ENCODE measurements around the gene ADRA1B. TPM values are rescaled to one million over a fixed set of nuclear protein-coding genes. Genes with fewer than 3 reads are reported as not detected.

Gene ADRA1B
- total RNA-seq, 1 donor from 2014 or later, result 2.5 TPM

- no peaks in the 10 kb centered on the region for H3K36me3 ChIP-seq
- H3K9me3 ChIP-seq (replicated peaks), result no peaks in the 10 kb centered on the region
- H3K4me1 ChIP-seq, result peaks cover 26% of the 10 kb centered on the region
- H3K4me3 ChIP-seq, result no peak overlapping the region
- peak; percentile 12 for TF ChIP-seq CTCF (IDR thresholded peaks at IDR 0.05; ENCODE audit: borderline replicate concordance)
- DNase-seq, result peak; percentile 72
- no peaks in the 10 kb centered on the region for H3K27me3 ChIP-seq (ENCODE audit: low read depth)
- intact Hi-C loops (cut with micrococcal nuclease), result no loop called here
- peak overlapping the region; percentile 81 for H3K27ac ChIP-seq (replicated peaks)
These were observed 37.3 kb upstream of the ADRA1B start for GRCh38 chr5:159878988-159879471.

- H3K4me3 ChIP-seq, result no peak overlapping the region
- no peak overlapping the region for H3K27ac ChIP-seq (replicated peaks)
- peaks cover 26% of the 10 kb centered on the region for H3K4me1 ChIP-seq
- no peaks in the 10 kb centered on the region for H3K27me3 ChIP-seq (ENCODE audit: low read depth)
- no peaks in the 10 kb centered on the region for H3K36me3 ChIP-seq
- no peak for DNase-seq
- no peaks in the 10 kb centered on the region for H3K9me3 ChIP-seq (replicated peaks)
- no peak for TF ChIP-seq CTCF (IDR thresholded peaks at IDR 0.05; ENCODE audit: borderline replicate concordance)
- intact Hi-C loops (cut with micrococcal nuclease), result no loop called here
These were observed 35.6 kb upstream of the ADRA1B start for GRCh38 chr5:159880676-159881075.

GRCh38 chr5:159881967-159882366 lies 34.3 kb upstream of the ADRA1B start:
- DNase-seq, result no peak
- Histone ChIP-seq H3K27me3 (ENCODE audit: low read depth) (no peaks in the 10 kb centered on the region), H3K27ac (replicated peaks) (no peak overlapping the region), H3K4me1 (peaks cover 26% of the 10 kb centered on the region), H3K36me3 (no peaks in the 10 kb centered on the region), H3K4me3 (no peak overlapping the region), H3K9me3 (replicated peaks) (no peaks in the 10 kb centered on the region)
- intact Hi-C loops (cut with micrococcal nuclease), result no loop called here
- no peak for TF ChIP-seq CTCF (IDR thresholded peaks at IDR 0.05; ENCODE audit: borderline replicate concordance)

DNA sequence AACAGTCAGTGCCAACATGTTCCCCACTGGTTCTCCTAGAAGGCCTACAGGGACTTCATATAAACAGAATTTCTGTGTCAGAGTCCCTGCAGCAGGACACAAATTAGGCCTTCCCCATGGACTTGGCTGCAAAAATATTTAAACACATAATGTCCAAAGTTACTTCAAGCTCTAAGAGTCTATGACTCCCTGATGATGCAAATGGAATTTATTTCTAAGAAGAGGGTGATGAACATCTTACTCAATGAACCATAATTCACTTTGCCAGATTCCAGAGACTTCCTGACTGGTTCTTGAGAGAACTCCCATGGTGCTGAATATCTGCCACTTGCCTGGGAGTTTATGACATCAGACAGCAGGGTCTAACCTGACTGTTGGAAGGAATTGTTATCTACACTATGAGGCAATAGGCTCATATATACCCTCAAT lies 32.7 kb upstream of the ADRA1B start:
- intact Hi-C loops (cut with micrococcal nuclease), result no loop called here
- Histone ChIP-seq H3K4me1 (peaks cover 12% of the 10 kb centered on the region), H3K4me3 (no peak overlapping the region), H3K27ac (replicated peaks) (peak overlapping the region; percentile 6), H3K36me3 (no peaks in the 10 kb centered on the region), H3K27me3 (ENCODE audit: low read depth) (no peaks in the 10 kb centered on the region), H3K9me3 (replicated peaks) (no peaks in the 10 kb centered on the region)
- no peak for DNase-seq
- no peak for TF ChIP-seq CTCF (IDR thresholded peaks at IDR 0.05; ENCODE audit: borderline replicate concordance)

DNA sequence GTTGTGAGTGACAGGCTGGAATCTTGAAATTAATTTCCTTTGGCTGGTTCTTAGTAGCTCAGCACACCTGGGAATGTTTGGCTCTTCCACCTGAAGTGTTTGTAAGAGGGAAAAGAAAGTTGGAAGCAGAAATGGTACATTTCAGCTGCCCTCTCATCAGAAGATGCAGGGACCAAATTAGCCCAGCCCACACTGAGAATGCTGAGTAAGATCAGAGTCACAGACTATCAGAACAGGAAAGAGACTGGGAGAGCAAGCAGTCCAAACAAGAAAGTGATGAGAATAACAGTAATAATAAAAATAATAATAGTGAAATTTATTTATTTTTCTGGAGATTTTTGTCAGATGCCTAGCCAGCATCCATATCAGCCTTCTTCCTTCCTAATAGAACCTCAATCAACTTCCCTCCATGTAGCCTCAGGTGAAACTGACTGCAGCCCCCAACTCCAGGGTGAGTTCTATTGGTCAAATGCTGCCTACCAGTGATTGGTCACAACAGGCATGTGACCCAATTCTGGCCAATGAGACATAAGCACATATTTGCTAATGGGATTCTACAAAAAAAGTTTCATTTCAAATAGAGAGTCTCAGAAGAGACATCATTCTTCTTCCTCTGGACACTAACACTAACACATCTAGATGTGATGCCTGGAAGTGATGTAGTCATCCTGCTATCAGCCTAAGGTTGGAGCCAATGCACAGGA lies 31.2 kb upstream of the ADRA1B start:
- no peak overlapping the region for H3K4me3 ChIP-seq
- H3K27ac ChIP-seq (replicated peaks), result no peak overlapping the region
- intact Hi-C loops (cut with micrococcal nuclease), result no loop called here
- H3K27me3 ChIP-seq (ENCODE audit: low read depth), result no peaks in the 10 kb centered on the region
- no peak for TF ChIP-seq CTCF (IDR thresholded peaks at IDR 0.05; ENCODE audit: borderline replicate concordance)
- no peaks in the 10 kb centered on the region for H3K4me1 ChIP-seq
- no peaks in the 10 kb centered on the region for H3K9me3 ChIP-seq (replicated peaks)
- no peaks in the 10 kb centered on the region for H3K36me3 ChIP-seq
- no peak for DNase-seq
